ENCODE measurements around the gene PGC.

PGC gene

GRCh38 chr6:41735427-41736185, 11.6 kb downstream of the PGC start, which contains the start of gene TFEB:
TSS of gene TFEB (minus strand) at chr6:41735608. CDS start at chr6:41691213, 44,395 bp downstream.
- TF ChIP-seq CTCF (IDR thresholded peaks at IDR 0.05; ENCODE audit: extremely low read depth, missing control alignments), result peak; percentile 95
- DNase-seq (ENCODE audit: low spot score), result peak; percentile 96

GRCh38 chr6:41734666-41735426, 12.4 kb downstream of the PGC start:
- peak; percentile 94 for DNase-seq (ENCODE audit: low spot score)
- no peak for TF ChIP-seq CTCF (IDR thresholded peaks at IDR 0.05; ENCODE audit: extremely low read depth, missing control alignments)

- no peak for TF ChIP-seq CTCF (IDR thresholded peaks at IDR 0.05; ENCODE audit: extremely low read depth, missing control alignments)
- peak; percentile 97 for DNase-seq (ENCODE audit: low spot score)
Measured at GRCh38 chr6:41733707-41734665, 13.2 kb downstream of the PGC start.

- TF ChIP-seq CTCF (IDR thresholded peaks at IDR 0.05; ENCODE audit: extremely low read depth, missing control alignments), result no peak
- DNase-seq (ENCODE audit: low spot score), result no peak
Measured at GRCh38 chr6:41733360-41733706, 13.9 kb downstream of the PGC start.

- TF ChIP-seq CTCF (IDR thresholded peaks at IDR 0.05; ENCODE audit: extremely low read depth, missing control alignments), result no peak
- DNase-seq (ENCODE audit: low spot score), result peak; percentile 87
Measured at GRCh38 chr6:41732591-41733359, 14.4 kb downstream of the PGC start.

- TF ChIP-seq CTCF (IDR thresholded peaks at IDR 0.05; ENCODE audit: extremely low read depth, missing control alignments), result no peak
- no peak for DNase-seq (ENCODE audit: low spot score)
Measured at GRCh38 chr6:41732149-41732548, 15.0 kb downstream of the PGC start.

Measured in GM20000 (cell line).